MM.1S (cell line): ENCODE data around the gene SAP30.

Source experiments
- DNase-seq: peaks from one replicate; pipeline ENCODE4 v3.0.0-alpha.2; 2015
- H2AFZ ChIP-seq: fragments of 300-600 bp; sonication (generic); 2 replicates; pipeline ENCODE4 v1.6.0; 2016; ENCODE audit warnings: antibody characterized with exemption, low read length
- H3F3A ChIP-seq: fragments of 300-600 bp; sonication (generic); 2 replicates; pipeline ENCODE4 v1.6.1; 2016; ENCODE audit warnings: mild to moderate bottlenecking, antibody characterized with exemption, low read length, moderate library complexity, mixed read lengths; ENCODE audit not compliant: insufficient read depth
- H3K27ac ChIP-seq: fragments of 300-600 bp; sonication (generic); 2 replicates; pipeline ENCODE4 v1.5.1; 2016; ENCODE audit warnings: mild to moderate bottlenecking, low read length
- H3K27me3 ChIP-seq: fragments of 300-600 bp; sonication (generic); replicated peaks from 2 replicates; pipeline ENCODE4 v1.6.0; 2016; ENCODE audit warnings: low read length; ENCODE audit not compliant: insufficient read depth
- H3K36me3 ChIP-seq: fragments of 300-600 bp; sonication (generic); replicated peaks from 2 replicates; pipeline ENCODE4 v1.6.1; 2016; ENCODE audit warnings: mild to moderate bottlenecking, low read length, mixed read lengths; ENCODE audit not compliant: insufficient read depth
- H3K4me1 ChIP-seq: fragments of 300-600 bp; sonication (generic); 2 replicates; pipeline ENCODE4 v1.6.1; 2016; ENCODE audit warnings: low read length, mixed read lengths
- H3K4me2 ChIP-seq: fragments of 300-600 bp; sonication (generic); 2 replicates; pipeline ENCODE4 v1.6.0; 2016; ENCODE audit warnings: low read depth, low read length
- H3K4me3 ChIP-seq: fragments of 300-600 bp; sonication (generic); 2 replicates; pipeline ENCODE4 v1.5.1; 2016; ENCODE audit warnings: low read length, mixed read lengths
- H3K79me2 ChIP-seq: fragments of 300-600 bp; sonication (generic); 2 replicates; pipeline ENCODE4 v1.6.1; 2016; ENCODE audit warnings: mixed run types, low read length, mixed read lengths
- H3K9ac ChIP-seq: fragments of 300-600 bp; sonication (generic); 2 replicates; pipeline ENCODE4 v1.6.1; 2016; ENCODE audit warnings: low read length, mixed read lengths
- H3K9me2 ChIP-seq: fragments of 300-600 bp; sonication (generic); replicated peaks from 2 replicates; pipeline ENCODE4 v1.6.1; 2016; ENCODE audit warnings: mild to moderate bottlenecking, low read length, mixed read lengths; ENCODE audit not compliant: insufficient read depth
- H3K9me3 ChIP-seq: fragments of 300-600 bp; sonication (generic); replicated peaks from 2 replicates; pipeline ENCODE4 v1.6.1; 2016; ENCODE audit warnings: mild to moderate bottlenecking, low read length, mixed read lengths; ENCODE audit not compliant: insufficient read depth
- H4K20me1 ChIP-seq: fragments of 300-600 bp; sonication (generic); 2 replicates; pipeline ENCODE4 v1.6.1; 2016; ENCODE audit warnings: mild to moderate bottlenecking, low read length, moderate library complexity, mixed read lengths; ENCODE audit not compliant: insufficient read depth
- CTCF ChIP-seq: fragments of 300-600 bp; sonication (generic); IDR thresholded peaks from 2 replicates; pipeline ENCODE4 v1.5.1; 2016; ENCODE audit warnings: antibody characterized with exemption, low read length, mixed read lengths
- EZH2 ChIP-seq: fragments of 300-600 bp; sonication (generic); optimal IDR thresholded peaks from 2 replicates; pipeline ENCODE3; 2017; ENCODE audit warnings: low read depth, mild to moderate bottlenecking, antibody characterized with exemption, low read length, mixed read lengths
- EZH2phosphoT487 ChIP-seq: fragments of 300-600 bp; sonication (generic); IDR thresholded peaks from 2 replicates; pipeline ENCODE4 v1.6.1; 2018; ENCODE audit warnings: antibody characterized with exemption, low read length

Gene SAP30

GRCh38 chr4:173370477-173371291 lies at the start of gene SAP30:
SAP30 (plus strand) TSS chr4:173370954; CDS start chr4:173371183, 229 bp downstream.
- no peak for TF ChIP-seq EZH2
- TF ChIP-seq EZH2phosphoT487 = no peak
- no peak for TF ChIP-seq CTCF
- no peaks in the 10 kb centered on the region for H3K9me2 ChIP-seq
- peak within 1 kb of the TSS; percentile 92 for H3K4me3 ChIP-seq
- H3K27me3 ChIP-seq = no peaks in the 10 kb centered on the region
- peaks cover 7% of the 10 kb centered on the region; the same call in 1 of the 2 replicates for H3F3A ChIP-seq
- peak within 1 kb of the TSS; percentile 92 for H3K4me2 ChIP-seq
- peak within 1 kb of the TSS; percentile 94 for H2AFZ ChIP-seq
- no peaks in the 10 kb centered on the region for H3K4me1 ChIP-seq
- H3K9ac ChIP-seq = peak within 1 kb of the TSS; percentile 79
- H4K20me1 ChIP-seq = no peaks in the 10 kb centered on the region
- H3K9me3 ChIP-seq = no peaks in the 10 kb centered on the region
- peak; percentile 98 for DNase-seq
- H3K36me3 ChIP-seq = no peaks in the 10 kb centered on the region; the same call in 1 of the 2 replicates
- H3K79me2 ChIP-seq = peaks cover 43% of the 10 kb centered on the region
- H3K27ac ChIP-seq = peak within 1 kb of the TSS; percentile 70; the same call in 1 of the 2 replicates

- H3K36me3 ChIP-seq = peaks cover 2% of the 10 kb centered on the region; the same call in 1 of the 2 replicates
- TF ChIP-seq EZH2 (no peak), EZH2phosphoT487 (no peak), CTCF (no peak)
- DNase-seq = no peak
- 0 out of 2 replicates have a peak, but pooled peaks cover under 1% of the 10 kb centered on the region for H3K79me2 ChIP-seq
- H3K4me3 ChIP-seq = no peak overlapping the region
- no peak overlapping the region for H3K4me2 ChIP-seq
- no peaks in the 10 kb centered on the region for H3K27me3 ChIP-seq
- H3K9me3 ChIP-seq = no peaks in the 10 kb centered on the region
- no peaks in the 10 kb centered on the region for H3K4me1 ChIP-seq
- no peak overlapping the region for H3K27ac ChIP-seq
- H3K9me2 ChIP-seq = no peaks in the 10 kb centered on the region
- H4K20me1 ChIP-seq = no peaks in the 10 kb centered on the region; the same call in 1 of the 2 replicates
- H3K9ac ChIP-seq = no peak overlapping the region
- no peak overlapping the region for H2AFZ ChIP-seq
- peaks cover 44% of the 10 kb centered on the region for H3F3A ChIP-seq
These were observed 45.6 kb upstream of the SAP30 start for GRCh38 chr4:173325007-173325736.

- no peak for DNase-seq
- H3F3A ChIP-seq = peaks cover 60% of the 10 kb centered on the region
- TF ChIP-seq EZH2phosphoT487 (no peak), CTCF (no peak), EZH2 (no peak)
- no peak overlapping the region for H3K9ac ChIP-seq
- H3K27ac ChIP-seq = no peak overlapping the region
- peaks cover 5% of the 10 kb centered on the region; the same call in 1 of the 2 replicates for H3K4me1 ChIP-seq
- H3K4me2 ChIP-seq = no peak overlapping the region
- no peaks in the 10 kb centered on the region for H3K9me3 ChIP-seq
- H3K27me3 ChIP-seq = no peaks in the 10 kb centered on the region
- H4K20me1 ChIP-seq = peaks cover 9% of the 10 kb centered on the region; the same call in 1 of the 2 replicates
- peaks cover 26% of the 10 kb centered on the region for H3K79me2 ChIP-seq
- no peak overlapping the region for H2AFZ ChIP-seq
- peaks cover 19% of the 10 kb centered on the region; the same call in 1 of the 2 replicates for H3K36me3 ChIP-seq
- no peak overlapping the region for H3K4me3 ChIP-seq
- no peaks in the 10 kb centered on the region for H3K9me2 ChIP-seq
These were observed 42.4 kb upstream of the SAP30 start for GRCh38 chr4:173328236-173328901.
